ENCODE data around the gene KLK5. TPM values are rescaled to one million over a fixed set of nuclear protein-coding genes. Genes with fewer than 3 reads are reported as not detected.

The KLK5 gene
- total and polyA plus RNA-seq, 4 donors: not detected

DNA sequence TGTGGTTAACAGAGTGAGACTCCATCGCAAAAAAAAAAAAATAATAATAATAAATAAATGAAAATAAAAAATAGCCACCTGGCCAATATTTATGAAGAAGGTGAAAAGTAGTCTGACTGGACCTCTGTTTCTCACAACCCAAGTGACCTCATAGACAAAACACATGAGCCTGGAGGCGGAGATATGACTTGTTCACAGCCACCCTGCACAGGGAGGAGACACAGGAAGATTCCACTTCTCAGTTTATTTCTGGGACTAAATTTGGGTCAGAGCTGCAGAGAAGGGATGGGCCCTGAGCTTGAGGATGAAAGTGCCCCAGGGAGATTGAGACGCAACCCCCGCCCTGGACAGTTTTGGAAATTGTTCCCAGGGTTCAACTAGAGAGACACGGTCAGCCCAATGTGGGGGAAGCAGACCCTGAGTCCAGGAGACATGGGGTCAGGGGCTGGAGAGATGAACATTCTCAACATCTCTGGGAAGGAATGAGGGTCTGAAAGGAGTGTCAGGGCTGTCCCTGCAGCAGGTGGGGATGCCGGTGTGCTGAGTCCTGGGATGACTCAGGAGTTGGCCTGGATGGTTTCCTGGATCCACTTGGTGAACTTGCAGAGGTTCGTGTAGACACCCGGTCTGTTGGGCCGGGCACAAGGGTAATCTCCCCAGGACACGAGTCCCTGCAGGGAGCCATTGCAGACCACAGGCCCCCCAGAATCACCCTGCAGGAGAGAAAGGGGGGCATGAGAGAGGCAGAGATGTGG, 9.6 kb downstream of the KLK5 start:
- no peak for DNase-seq (ENCODE audit: low spot score)
- H3K4me3 ChIP-seq (ENCODE audit: low read depth in 1 of 3, low read length in 3 of 3): no peak overlapping the region
- WGBS: 82% methylated on average over 10 of the region's 10 CpGs

GRCh38 chr19:50939596-50939995, 13.2 kb downstream of the KLK5 start:
- H3K27ac ChIP-seq (ENCODE audit: low read depth in 1 of 2, low read length in 2 of 2): no peak overlapping the region
- no peak overlapping the region for H3K9ac ChIP-seq (ENCODE audit: low read depth in 1 of 2, low read length in 2 of 2)
- H3K27me3 ChIP-seq (ENCODE audit: control insufficient read depth in 4 of 4, insufficient read depth in 4 of 4, low read length in 3 of 4): peaks cover 0 to 4% (median 0%) of the 10 kb centered on the region in 4 donors
- DNase-seq (ENCODE audit: low spot score): no peak
- WGBS: 54% methylated on average over 2 of the region's 2 CpGs
- H3K9me3 ChIP-seq (ENCODE audit: control insufficient read depth in 4 of 4, low read length in 3 of 4): peaks cover 0 to 8% (median under 1%) of the 10 kb centered on the region in 4 donors
- TF ChIP-seq CTCF (IDR thresholded peaks at IDR 0.05; ENCODE audit: low read depth, low read length, missing input control) (no peak), HNF4A (conservative IDR thresholded peaks at IDR 0.05) (no peak), SP1 (IDR thresholded peaks at IDR 0.05) (no peak)
- H3K4me1 ChIP-seq (ENCODE audit: control insufficient read depth in 4 of 4, insufficient read depth in 4 of 4, low read length in 3 of 4): no peaks in the 10 kb centered on the region
- no peaks in the 10 kb centered on the region for H3K36me3 ChIP-seq (ENCODE audit: control insufficient read depth in 4 of 4, insufficient read depth in 3 of 4, low read depth in 1 of 4, low read length in 3 of 4)
- H3K4me3 ChIP-seq (ENCODE audit: low read depth in 1 of 3, low read length in 3 of 3): no peak overlapping the region

More for the DNA sequence above, 9.6 kb downstream of the KLK5 start:
- Histone ChIP-seq H3K27ac (ENCODE audit: low read depth in 1 of 2, low read length in 2 of 2) (no peak overlapping the region), H3K36me3 (ENCODE audit: control insufficient read depth in 4 of 4, insufficient read depth in 3 of 4, low read depth in 1 of 4, low read length in 3 of 4) (no peaks in the 10 kb centered on the region), H3K4me1 (ENCODE audit: control insufficient read depth in 4 of 4, insufficient read depth in 4 of 4, low read length in 3 of 4) (no peaks in the 10 kb centered on the region), H3K9me3 (ENCODE audit: control insufficient read depth in 4 of 4, low read length in 3 of 4) (peaks cover 0 to 8% (median under 1%) of the 10 kb centered on the region in 4 donors), H3K27me3 (ENCODE audit: control insufficient read depth in 4 of 4, insufficient read depth in 4 of 4, low read length in 3 of 4) (peaks cover 0 to 4% (median 2%) of the 10 kb centered on the region in 4 donors), H3K9ac (ENCODE audit: low read depth in 1 of 2, low read length in 2 of 2) (no peak overlapping the region)
- TF ChIP-seq HNF4A (conservative IDR thresholded peaks at IDR 0.05): no peak
- no peak for TF ChIP-seq FOXA1 (IDR thresholded peaks at IDR 0.05)
- no peak for TF ChIP-seq NR2F2 (IDR thresholded peaks at IDR 0.05)
- TF ChIP-seq GABPA (IDR thresholded peaks at IDR 0.05 in 1 of 2, conservative IDR thresholded peaks at IDR 0.05 in 1 of 2): no peak

DNA sequence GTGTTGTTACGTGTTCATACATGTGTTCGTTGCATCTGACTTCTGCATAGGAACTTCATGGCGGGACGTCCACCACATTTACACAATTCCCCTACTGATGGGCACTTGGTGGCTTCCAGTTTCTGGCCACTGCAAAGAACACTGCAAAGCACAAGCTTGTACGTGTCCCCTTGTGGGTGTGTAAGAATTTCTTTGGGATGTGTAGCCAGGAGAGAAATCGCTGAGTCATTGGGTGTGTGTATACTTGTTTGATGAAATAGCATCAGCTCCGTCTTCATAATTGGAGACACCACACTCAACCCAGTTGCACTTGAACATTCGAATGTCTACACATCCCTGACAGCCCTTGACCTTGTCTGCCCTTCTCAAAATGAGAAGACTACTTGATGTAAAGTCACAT, 19.2 kb downstream of the KLK5 start:
- H3K9me3 ChIP-seq (ENCODE audit: control insufficient read depth in 4 of 4, low read length in 3 of 4): no peaks in the 10 kb centered on the region
- no peak overlapping the region for H3K9ac ChIP-seq (ENCODE audit: low read depth in 1 of 2, low read length in 2 of 2)
- H3K4me3 ChIP-seq (ENCODE audit: low read depth in 1 of 3, low read length in 3 of 3): no peak overlapping the region
- DNase-seq (ENCODE audit: low spot score): no peak
- TF ChIP-seq RXRA (IDR thresholded peaks at IDR 0.05) (no peak), HNF4A (conservative IDR thresholded peaks at IDR 0.05) (no peak), TAF1 (conservative IDR thresholded peaks at IDR 0.05) (no peak), REST (IDR thresholded peaks at IDR 0.05) (no peak), NR2F2 (IDR thresholded peaks at IDR 0.05) (no peak), CTCF (IDR thresholded peaks at IDR 0.05; ENCODE audit: low read depth, low read length, missing input control) (no peak), HNF4G (IDR thresholded peaks at IDR 0.05) (no peak), YY1 (IDR thresholded peaks at IDR 0.05) (no peak), ZBTB33 (IDR thresholded peaks at IDR 0.05) (no peak), FOXA1 (IDR thresholded peaks at IDR 0.05) (no peak), JUND (IDR thresholded peaks at IDR 0.05) (no peak)
- TF ChIP-seq, protein P1, sequence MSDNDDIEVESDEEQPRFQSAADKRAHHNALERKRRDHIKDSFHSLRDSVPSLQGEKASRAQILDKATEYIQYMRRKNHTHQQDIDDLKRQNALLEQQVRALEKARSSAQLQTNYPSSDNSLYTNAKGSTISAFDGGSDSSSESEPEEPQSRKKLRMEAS (IDR thresholded peaks at IDR 0.05): no peak
- TF ChIP-seq, protein P2, sequence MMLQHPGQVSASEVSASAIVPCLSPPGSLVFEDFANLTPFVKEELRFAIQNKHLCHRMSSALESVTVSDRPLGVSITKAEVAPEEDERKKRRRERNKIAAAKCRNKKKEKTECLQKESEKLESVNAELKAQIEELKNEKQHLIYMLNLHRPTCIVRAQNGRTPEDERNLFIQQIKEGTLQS (IDR thresholded peaks at IDR 0.05): no peak
- no peaks in the 10 kb centered on the region for H3K4me1 ChIP-seq (ENCODE audit: control insufficient read depth in 4 of 4, insufficient read depth in 4 of 4, low read length in 3 of 4)
- WGBS: 75% methylated on average over 8 of the region's 8 CpGs
- peaks cover 0 to 6% (median 0%) of the 10 kb centered on the region in 4 donors for H3K27me3 ChIP-seq (ENCODE audit: control insufficient read depth in 4 of 4, insufficient read depth in 4 of 4, low read length in 3 of 4)
- no peak overlapping the region for H3K27ac ChIP-seq (ENCODE audit: low read depth in 1 of 2, low read length in 2 of 2)
- no peaks in the 10 kb centered on the region for H3K36me3 ChIP-seq (ENCODE audit: control insufficient read depth in 4 of 4, insufficient read depth in 3 of 4, low read depth in 1 of 4, low read length in 3 of 4)

All from liver (tissue), 9 donors.